Adrenal gland (tissue), 5 donors: ENCODE results near the gene TMUB2.

Experiments
- CTCF ChIP-seq, 6 experiments: fragments of 450-650 bp in 4 of 6; fragments of 200-600 bp in 2 of 6; sonication (generic) in 1 of 6; IDR thresholded peaks; 1 replicate in 5 of 6; 2 replicates in 1 of 6; pipeline versions ENCODE4 v1.5.1 to v1.8.0; 2016 to 2021; ENCODE audit warnings: antibody characterized with exemption in 6 of 6, mild to moderate bottlenecking in 2 of 6, moderate library complexity in 1 of 6
- POLR2A ChIP-seq, 2 donors: fragments of 450-650 bp; IDR thresholded peaks; one replicate each; pipeline ENCODE4 v1.6.1; 2017; ENCODE audit warnings: antibody characterized with exemption in 2 of 2, mild to moderate bottlenecking in 2 of 2, moderate library complexity in 1 of 2
- donor health status: DM: no; HTN: no; CAD: no.

DNA sequence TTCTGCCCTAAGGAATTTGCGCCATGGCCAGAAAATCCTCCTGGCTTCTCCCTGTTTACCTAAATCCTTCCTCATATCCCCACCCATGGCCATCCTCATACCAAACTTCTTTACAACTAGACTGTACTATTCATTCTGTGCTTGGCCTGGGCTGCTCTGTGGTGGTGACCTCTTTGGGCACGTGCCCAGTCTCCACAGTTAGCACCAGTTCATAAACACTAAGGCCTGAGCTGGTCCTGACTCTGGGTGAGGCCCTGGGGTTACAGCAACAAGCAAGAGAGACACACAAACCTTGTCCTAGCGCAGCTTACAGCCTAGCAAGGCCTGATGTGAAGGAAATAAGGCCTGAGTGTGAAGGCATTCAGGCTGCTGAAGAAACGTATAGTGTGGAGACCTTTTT, 16.0 kb downstream of the TMUB2 start:
- no peak for TF ChIP-seq CTCF (IDR thresholded peaks at IDR 0.05)
- TF ChIP-seq POLR2A (IDR thresholded peaks at IDR 0.05): no peak
